Naive thymus-derived CD4-positive, alpha-beta T cell (primary cell): ENCODE data around the gene CCNJL. TPM values are rescaled to one million over a fixed set of nuclear protein-coding genes. Genes with fewer than 3 reads are reported as not detected.

ENCODE experiments used
- ATAC-seq: fragments of 150-1000 bp; cut with Tn5 transposase; 2 replicates; pipeline ENCODE4 v1.10.0; 2021; ENCODE audit warnings: mild to moderate bottlenecking, moderate library complexity
- CTCF ChIA-PET: fragments of 350-600 bp; sonication (Branson Sonifier 250); formaldehyde crosslinking; loops from one replicate; lab custom pipeline; 2021; ENCODE audit warnings: antibody characterized with exemption; lab: Charles Lee
- POLR2A ChIA-PET: fragments of 350-600 bp; sonication (Branson Sonifier 250); formaldehyde crosslinking; loops from one replicate; lab custom pipeline; 2021; ENCODE audit warnings: antibody characterized with exemption, inconsistent platforms; lab: Charles Lee
- DNase-seq, 9 donors: peaks; one replicate each; pipeline versions ENCODE4 v3.0.0 to v3.0.0-alpha.2; 2020 to 2022; ENCODE audit warnings: mixed read lengths in 1 of 9
- H3K27ac ChIP-seq: one replicate; pipeline ENCODE4 v1.7.0; 2013; ENCODE audit warnings: mild to moderate bottlenecking, low read depth, low read length, moderate library complexity
- H3K27me3 ChIP-seq, 2 donors: one replicate each; pipeline ENCODE4 v1.7.0; 2013; ENCODE audit warnings: low read length in 2 of 2, mild to moderate bottlenecking in 2 of 2, moderate library complexity in 2 of 2; ENCODE audit not compliant: control insufficient read depth in 2 of 2, insufficient read depth in 2 of 2
- H3K36me3 ChIP-seq, 3 experiments: 1 replicate in 2 of 3; 2 replicates in 1 of 3; pipeline ENCODE4 v1.7.0; 2013; ENCODE audit warnings: low read length in 3 of 3, mild to moderate bottlenecking in 3 of 3, moderate library complexity in 1 of 3; ENCODE audit not compliant: insufficient read depth in 3 of 3, control insufficient read depth in 2 of 3
- H3K4me1 ChIP-seq, 2 donors: one replicate each; pipeline ENCODE4 v1.7.0; 2013; ENCODE audit warnings: low read length in 2 of 2, mild to moderate bottlenecking in 2 of 2, moderate library complexity in 1 of 2; ENCODE audit not compliant: control insufficient read depth in 2 of 2, insufficient read depth in 2 of 2
- H3K4me3 ChIP-seq: 2 replicates; pipeline ENCODE4 v1.7.0; 2013; ENCODE audit warnings: mild to moderate bottlenecking, low read length
- H3K9me3 ChIP-seq, 3 experiments: 1 replicate in 2 of 3; 2 replicates in 1 of 3; pipeline ENCODE4 v1.7.0; 2013; ENCODE audit warnings: low read length in 3 of 3; ENCODE audit not compliant: control insufficient read depth in 2 of 3
- H3K27ac Mint-ChIP-seq, 9 donors: one replicate each; pipeline ENCODE4 v1.8.0; 2020 to 2022; ENCODE audit warnings: mixed read lengths in 9 of 9, mild to moderate bottlenecking in 8 of 9, moderate library complexity in 5 of 9, inconsistent platforms in 2 of 9
- H3K27me3 Mint-ChIP-seq, 5 donors: one replicate each; pipeline ENCODE4 v1.8.0; 2021 to 2022; ENCODE audit warnings: mixed read lengths in 5 of 5, mild to moderate bottlenecking in 1 of 5
- H3K36me3 Mint-ChIP-seq, 5 donors: one replicate each; pipeline ENCODE4 v1.8.0; 2020 to 2022; ENCODE audit warnings: mixed read lengths in 5 of 5, mild to moderate bottlenecking in 3 of 5, inconsistent platforms in 1 of 5
- H3K4me1 Mint-ChIP-seq, 7 donors: one replicate each; pipeline ENCODE4 v1.8.0; 2020 to 2022; ENCODE audit warnings: mixed read lengths in 7 of 7, mild to moderate bottlenecking in 3 of 7, inconsistent platforms in 1 of 7
- H3K4me3 Mint-ChIP-seq, 10 donors: one replicate each; pipeline ENCODE4 v1.8.0; 2020 to 2022; ENCODE audit warnings: mild to moderate bottlenecking in 10 of 10, mixed read lengths in 10 of 10, moderate library complexity in 6 of 10, inconsistent platforms in 2 of 10
- H3K9me3 Mint-ChIP-seq, 11 donors: one replicate each; pipeline ENCODE4 v1.8.0; 2020 to 2022; ENCODE audit warnings: mixed read lengths in 11 of 11, mild to moderate bottlenecking in 4 of 11, inconsistent platforms in 1 of 11, moderate library complexity in 1 of 11
- intact Hi-C, 2 donors: fragments of 100-400 bp; cut with micrococcal nuclease; formaldehyde crosslinking; loops; one replicate each; pipeline ENCODE4 v1.15.1; 2023
- polyA plus RNA-seq, 2 donors: library from polyadenylated mRNA; unstranded; fragments of 300-500 nt; fragmentation: Illumina TruSeq; gene quantifications; one replicate each; pipeline ENCODE4 v1.2.3, GENCODE V29; 2021
- total RNA-seq, 6 experiments: library from RNA in 5 of 6; stranded (reverse) in 5 of 6; gene quantifications; 1 replicate in 5 of 6; 2 replicates in 1 of 6; pipeline ENCODE4 v1.2.3 and lab custom pipeline; 2021 to 2026

Gene CCNJL
- total and polyA plus RNA-seq, 7 experiments from 2014 or later, result 0.42 to 2.3 TPM; not detected in 5

DNA sequence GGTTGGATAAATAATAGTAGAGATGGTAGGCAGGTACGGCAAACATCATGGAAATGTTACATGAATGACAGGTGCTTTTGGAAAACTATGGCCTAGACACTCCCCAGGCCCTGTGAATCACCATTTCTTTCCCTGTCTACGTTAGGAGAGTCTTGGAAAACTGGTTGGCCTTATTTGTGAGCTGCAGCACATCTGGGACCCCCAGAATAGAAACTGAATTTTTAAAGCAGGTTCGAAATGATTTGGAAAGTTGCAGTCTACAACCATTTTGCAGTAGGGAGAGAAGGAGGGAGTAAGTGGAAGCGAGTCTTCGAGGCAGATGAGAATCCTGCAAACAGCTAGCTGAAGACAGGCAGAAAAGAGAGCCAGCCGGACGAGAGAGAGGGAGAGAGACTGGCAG, 45.0 kb upstream of the CCNJL start:
- Mint-ChIP-seq H3K27me3 (peaks cover 0 to 10% (median 4%) of the 10 kb centered on the region in 5 donors), H3K36me3 (no peaks in the 10 kb centered on the region), H3K9me3 (no peaks in the 10 kb centered on the region), H3K4me3 (no peak overlapping the region), H3K27ac (no peak overlapping the region), H3K4me1 (no peaks in the 10 kb centered on the region)
- Histone ChIP-seq H3K27ac (no peak overlapping the region), H3K4me1 (no peaks in the 10 kb centered on the region), H3K9me3 (no peaks in the 10 kb centered on the region), H3K4me3 (no peak overlapping the region), H3K36me3 (no peaks in the 10 kb centered on the region), H3K27me3 (no peaks in the 10 kb centered on the region)
- intact Hi-C loops, result no loop called here
- no peak for ATAC-seq
- DNase-seq, result no peak
- ChIA-PET CTCF (no interaction called here), POLR2A (no interaction called here)

DNA sequence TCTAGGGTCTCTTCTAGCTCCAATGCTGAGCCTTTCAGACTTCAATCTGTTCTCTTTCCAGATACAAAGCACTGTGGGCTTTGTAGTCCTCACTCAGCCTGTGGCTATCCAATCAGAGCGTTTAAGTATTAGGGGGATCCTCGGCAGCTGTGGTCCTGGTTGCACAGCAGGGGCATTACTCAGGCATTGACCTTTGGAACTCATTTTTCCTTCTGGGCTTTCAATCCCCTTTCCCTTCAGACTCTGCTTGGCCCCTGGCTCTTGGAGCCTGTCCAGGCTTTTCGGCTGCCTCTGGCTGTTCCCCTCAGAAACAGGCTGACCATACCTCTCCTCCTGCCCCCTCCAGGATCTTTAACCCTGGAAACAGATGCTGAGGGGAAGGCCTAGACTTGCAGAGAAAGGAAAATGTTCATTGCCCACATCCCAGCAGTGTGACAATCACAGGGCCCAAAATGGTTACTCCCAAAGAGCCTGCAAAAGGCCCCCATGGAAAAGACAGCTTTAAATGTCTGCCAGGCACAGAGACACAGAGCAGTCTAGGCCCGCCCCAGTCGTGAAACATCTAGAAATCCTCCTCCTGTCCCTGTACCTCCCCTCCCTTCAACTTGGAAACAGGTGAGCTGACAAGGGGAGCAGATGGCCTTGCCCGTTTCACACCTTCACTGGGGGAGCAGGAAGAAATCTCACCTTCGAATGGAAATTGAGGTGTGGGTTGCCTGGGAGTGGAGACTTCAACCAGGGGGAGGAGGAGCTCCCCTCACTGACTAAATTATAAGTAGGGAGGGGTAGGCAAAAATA, 44.4 kb upstream of the CCNJL start:
- no peak for ATAC-seq

GRCh38 chr5:160354666-160355065, 42.3 kb upstream of the CCNJL start:
- Histone ChIP-seq H3K27me3 (no peaks in the 10 kb centered on the region), H3K27ac (no peak overlapping the region), H3K4me3 (no peak overlapping the region), H3K36me3 (no peaks in the 10 kb centered on the region), H3K4me1 (no peaks in the 10 kb centered on the region), H3K9me3 (no peaks in the 10 kb centered on the region)
- POLR2A ChIA-PET, result no interaction called here
- ATAC-seq (no peak), DNase-seq (no peak)
- intact Hi-C loops, result no loop called here
- no peak overlapping the region for H3K4me3 Mint-ChIP-seq
- CTCF ChIA-PET, result no interaction called here
- H3K36me3 Mint-ChIP-seq, result no peaks in the 10 kb centered on the region
- no peaks in the 10 kb centered on the region for H3K4me1 Mint-ChIP-seq
- no peaks in the 10 kb centered on the region for H3K9me3 Mint-ChIP-seq
- H3K27ac Mint-ChIP-seq, result no peak overlapping the region
- H3K27me3 Mint-ChIP-seq, result no peaks in the 10 kb centered on the region

More for the DNA sequence above, 44.4 kb upstream of the CCNJL start:
- ChIA-PET CTCF (no interaction called here), POLR2A (no interaction called here)
- Mint-ChIP-seq H3K27me3 (peaks cover 0 to 9% (median 4%) of the 10 kb centered on the region in 5 donors), H3K27ac (no peak overlapping the region), H3K36me3 (no peaks in the 10 kb centered on the region), H3K4me3 (no peak overlapping the region), H3K4me1 (no peaks in the 10 kb centered on the region), H3K9me3 (no peaks in the 10 kb centered on the region)
- no peaks in the 10 kb centered on the region for H3K4me1 ChIP-seq
- H3K9me3 ChIP-seq, result no peaks in the 10 kb centered on the region
- no peak for DNase-seq
- H3K4me3 ChIP-seq, result no peak overlapping the region
- no peaks in the 10 kb centered on the region for H3K36me3 ChIP-seq
- intact Hi-C loops, result no loop called here
- H3K27me3 ChIP-seq, result no peaks in the 10 kb centered on the region
- H3K27ac ChIP-seq, result no peak overlapping the region

- Histone ChIP-seq H3K9me3 (no peaks in the 10 kb centered on the region), H3K4me1 (no peaks in the 10 kb centered on the region), H3K4me3 (no peak overlapping the region), H3K36me3 (no peaks in the 10 kb centered on the region), H3K27me3 (no peaks in the 10 kb centered on the region), H3K27ac (no peak overlapping the region)
- H3K36me3 Mint-ChIP-seq, result no peaks in the 10 kb centered on the region
- intact Hi-C loops, result no loop called here
- no peak overlapping the region for H3K4me3 Mint-ChIP-seq
- no peak for ATAC-seq
- no peaks in the 10 kb centered on the region for H3K4me1 Mint-ChIP-seq
- H3K27me3 Mint-ChIP-seq, result no peaks in the 10 kb centered on the region
- H3K9me3 Mint-ChIP-seq, result no peaks in the 10 kb centered on the region
- no peak overlapping the region for H3K27ac Mint-ChIP-seq
- ChIA-PET CTCF (no interaction called here), POLR2A (no interaction called here)
- DNase-seq, result no peak
Observed at GRCh38 chr5:160353379-160353778, 41.0 kb upstream of the CCNJL start.

- Mint-ChIP-seq H3K4me1 (no peaks in the 10 kb centered on the region), H3K9me3 (no peaks in the 10 kb centered on the region), H3K27ac (no peak overlapping the region), H3K27me3 (no peaks in the 10 kb centered on the region), H3K4me3 (no peak overlapping the region), H3K36me3 (no peaks in the 10 kb centered on the region)
- Histone ChIP-seq H3K27me3 (no peaks in the 10 kb centered on the region), H3K9me3 (no peaks in the 10 kb centered on the region), H3K27ac (no peak overlapping the region), H3K4me3 (no peak overlapping the region), H3K36me3 (no peaks in the 10 kb centered on the region), H3K4me1 (no peaks in the 10 kb centered on the region)
- ATAC-seq (no peak), DNase-seq (no peak)
- intact Hi-C loops, result no loop called here
- POLR2A ChIA-PET, result no interaction called here
- CTCF ChIA-PET, result no interaction called here
Observed at GRCh38 chr5:160352308-160352707, 39.9 kb upstream of the CCNJL start.

DNA sequence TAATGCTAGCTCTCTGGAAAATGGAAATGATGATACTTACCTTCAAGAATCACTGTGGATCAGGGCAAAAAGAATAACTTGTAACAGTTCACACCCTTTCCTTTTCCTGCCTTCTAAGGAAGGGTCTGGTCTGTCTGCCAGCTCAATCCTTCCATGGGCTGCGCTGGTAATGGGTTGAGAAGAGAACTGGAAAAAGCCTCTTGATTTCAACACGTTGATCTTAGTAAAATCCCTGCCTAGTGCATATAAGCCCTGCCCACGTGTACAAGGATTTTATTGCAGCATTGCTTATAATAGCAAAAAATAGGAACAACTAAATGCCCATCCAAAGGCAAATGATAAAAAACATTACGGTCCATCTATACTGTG, 37.6 kb upstream of the CCNJL start:
- intact Hi-C loops, result loop anchor here in 1 of 2 donors (10.0 kb wide), 2 partner anchors 905 to 1065 kb away; no protein-coding TSS in a partner anchor
- ATAC-seq (no peak), DNase-seq (no peak)
- POLR2A ChIA-PET, result no interaction called here
- no peaks in the 10 kb centered on the region for H3K9me3 Mint-ChIP-seq
- peaks cover 0 to 4% (median 0%) of the 10 kb centered on the region in 7 donors for H3K4me1 Mint-ChIP-seq
- Histone ChIP-seq H3K36me3 (no peaks in the 10 kb centered on the region), H3K27me3 (no peaks in the 10 kb centered on the region), H3K4me1 (no peaks in the 10 kb centered on the region), H3K9me3 (no peaks in the 10 kb centered on the region), H3K4me3 (no peak overlapping the region), H3K27ac (no peak overlapping the region)
- CTCF ChIA-PET, result no interaction called here
- no peak overlapping the region for H3K4me3 Mint-ChIP-seq
- H3K27me3 Mint-ChIP-seq, result no peaks in the 10 kb centered on the region
- no peak overlapping the region for H3K27ac Mint-ChIP-seq
- no peaks in the 10 kb centered on the region for H3K36me3 Mint-ChIP-seq
